SK-N-SH (cell line): ENCODE data around the gene CGN. TPM values are rescaled to one million over a fixed set of nuclear protein-coding genes. Genes with fewer than 3 reads are reported as not detected.
A peak's percentile ranks its signal among the peaks of the same experiment; 100 is the strongest.

Source experiments
- CTCF ChIA-PET: fragments of 300-600, 350-600 bp; formaldehyde crosslinking; extraction: SDS; loops from one replicate; lab custom pipeline; 2021; lab: Yijun Ruan, JAX
- POLR2A ChIA-PET: fragments of 350-600 bp; sonication (Branson Sonifier 250); formaldehyde crosslinking; extraction: SDS; loops from one replicate; lab custom pipeline; 2020; ENCODE audit warnings: antibody characterized with exemption, inconsistent platforms; lab: Yijun Ruan, JAX
- DNase-seq: peaks from one replicate; pipeline ENCODE4 v3.0.0; 2012
- H2AFZ ChIP-seq: fragments of 200-600 bp; sonication (generic); 2 replicates; pipeline ENCODE4 v1.8.1; 2016; ENCODE audit warnings: antibody characterized with exemption, mild to moderate bottlenecking, low read depth
- H3F3A ChIP-seq: fragments of 200-600 bp; sonication (generic); replicated peaks from 2 replicates; pipeline ENCODE3; 2016; ENCODE audit warnings: antibody characterized with exemption, mild to moderate bottlenecking; ENCODE audit not compliant: insufficient read depth
- H3K27ac ChIP-seq, 2 experiments: fragments of 200-500 bp in 1 of 2; fragments of 200-600 bp in 1 of 2; sonication (Bioruptor generic) in 1 of 2; sonication (generic), shearing (Covaris generic) in 1 of 2; 2 replicates each; pipeline versions ENCODE4 v1.5.1 to v1.6.1; 2014 to 2016; ENCODE audit warnings: low read depth in 2 of 2, inconsistent platforms in 1 of 2, low read length in 1 of 2, mild to moderate bottlenecking in 1 of 2, mixed read lengths in 1 of 2
- H3K27me3 ChIP-seq: fragments of 200-600 bp; sonication (generic), shearing (Covaris generic); 2 replicates; pipeline ENCODE4 v1.6.1; 2016; ENCODE audit warnings: mixed run types; ENCODE audit not compliant: insufficient read depth
- H3K36me3 ChIP-seq, 2 experiments: fragments of 200-500 bp in 1 of 2; fragments of 200-600 bp in 1 of 2; sonication (Bioruptor generic) in 1 of 2; sonication (generic) in 1 of 2; replicated peaks in 1 of 2; 2 replicates each; pipeline versions ENCODE3 to v1.5.1; 2014 to 2016; ENCODE audit warnings: low read length in 1 of 2, mild to moderate bottlenecking in 1 of 2; ENCODE audit not compliant: insufficient read depth in 2 of 2, control insufficient read depth in 1 of 2
- H3K4me1 ChIP-seq, 2 experiments: fragments of 200-500 bp in 1 of 2; fragments of 200-600 bp in 1 of 2; sonication (Bioruptor generic) in 1 of 2; sonication (generic), shearing (Covaris generic) in 1 of 2; 2 replicates each; pipeline versions ENCODE4 v1.5.1 to v1.6.1; 2014 to 2016; ENCODE audit warnings: low read depth in 1 of 2, low read length in 1 of 2, mixed run types in 1 of 2; ENCODE audit not compliant: insufficient read depth in 2 of 2, control insufficient read depth in 1 of 2
- H3K4me2 ChIP-seq: fragments of 200-600 bp; sonication (generic), shearing (Covaris generic); 2 replicates; pipeline ENCODE4 v1.6.1; 2017; ENCODE audit warnings: mixed run types
- H3K4me3 ChIP-seq, 2 experiments: fragments of 200-500 bp in 1 of 2; fragments of 200-600 bp in 1 of 2; sonication (Bioruptor generic) in 1 of 2; sonication (generic), shearing (Covaris generic) in 1 of 2; 2 replicates each; pipeline versions ENCODE4 v1.5.1 to v1.8.1; 2014 to 2016; ENCODE audit warnings: low read depth in 2 of 2, inconsistent platforms in 1 of 2, low read length in 1 of 2, mild to moderate bottlenecking in 1 of 2, mixed read lengths in 1 of 2, moderate library complexity in 1 of 2
- H3K79me2 ChIP-seq: fragments of 200-600 bp; sonication (generic); 2 replicates; pipeline ENCODE4 v1.8.1; 2017; ENCODE audit warnings: mild to moderate bottlenecking; ENCODE audit not compliant: insufficient read depth
- H3K9ac ChIP-seq: fragments of 200-600 bp; sonication (generic); 2 replicates; pipeline ENCODE4 v1.6.1; 2017; ENCODE audit warnings: mixed run types
- H3K9me2 ChIP-seq: fragments of 200-600 bp; sonication (generic); 2 replicates; pipeline ENCODE4 v1.6.1; 2017; ENCODE audit warnings: mixed run types
- H3K9me3 ChIP-seq: fragments of 200-600 bp; sonication (generic); 2 replicates; pipeline ENCODE4 v1.6.1; 2017; ENCODE audit warnings: mixed run types, mild to moderate bottlenecking, moderate library complexity
- H4K20me1 ChIP-seq: fragments of 200-600 bp; sonication (generic); 2 replicates; pipeline ENCODE4 v1.6.1; 2017; ENCODE audit warnings: mild to moderate bottlenecking, mixed run types; ENCODE audit not compliant: insufficient read depth
- ELF1 ChIP-seq: IDR thresholded peaks from 2 replicates; pipeline ENCODE4 v1.4.0; 2012
- EZH2phosphoT487 ChIP-seq: fragments of 200-600 bp; sonication (generic); IDR thresholded peaks from 2 replicates; pipeline ENCODE4 v1.6.1; 2017; ENCODE audit warnings: low read depth, mixed run types, mild to moderate bottlenecking, antibody characterized with exemption, moderate library complexity, borderline replicate concordance
- FOSL2 ChIP-seq: IDR thresholded peaks from 2 replicates; pipeline ENCODE4 v1.4.0; 2012; ENCODE audit warnings: low read depth, mild to moderate bottlenecking, moderate library complexity, borderline replicate concordance
- FOXJ3 ChIP-seq: sonication (generic); formaldehyde crosslinking; IDR thresholded peaks from 2 replicates; pipeline ENCODE4 v1.5.1; 2020; ENCODE audit warnings: mild to moderate bottlenecking, missing genetic modification reagents
- FOXM1 ChIP-seq: IDR thresholded peaks from 2 replicates; pipeline ENCODE4 v1.4.0; 2012; ENCODE audit warnings: low read depth, mild to moderate bottlenecking
- GABPA ChIP-seq: IDR thresholded peaks from 2 replicates; pipeline ENCODE4 v1.4.0; 2012; ENCODE audit warnings: low read depth, mild to moderate bottlenecking
- GATA2 ChIP-seq: sonication (generic); formaldehyde crosslinking; IDR thresholded peaks from 2 replicates; pipeline ENCODE4 v1.5.0; 2020; ENCODE audit warnings: mild to moderate bottlenecking, missing genetic modification reagents
- MAX ChIP-seq: IDR thresholded peaks from 2 replicates; pipeline ENCODE4 v1.4.0; 2012; ENCODE audit warnings: low read depth
- MXI1 ChIP-seq: IDR thresholded peaks from 2 replicates; pipeline ENCODE4 v1.6.1; 2012; ENCODE audit warnings: mild to moderate bottlenecking, low read depth, low read length, improper control_type of control experiment
- NRF1 ChIP-seq: IDR thresholded peaks from 2 replicates; pipeline ENCODE4 v1.6.1; 2012; ENCODE audit warnings: low read depth, mild to moderate bottlenecking, low read length
- POLR2AphosphoS5 ChIP-seq: IDR thresholded peaks from 2 replicates; pipeline ENCODE4 v1.6.1; 2012; ENCODE audit warnings: low read depth, low read length
- RCOR1 ChIP-seq: fragments of 150-350 bp; IDR thresholded peaks from 2 replicates; pipeline ENCODE4 v1.6.1; 2017; ENCODE audit warnings: antibody characterized with exemption, low read length
- RXRA ChIP-seq: IDR thresholded peaks from 2 replicates; pipeline ENCODE4 v1.4.0; 2012; ENCODE audit warnings: low read depth, mild to moderate bottlenecking, borderline replicate concordance
- SMC3 ChIP-seq: IDR thresholded peaks from 2 replicates; pipeline ENCODE4 v1.6.1; 2012; ENCODE audit warnings: low read depth, low read length, improper control_type of control experiment
- TCF12 ChIP-seq: IDR thresholded peaks from 2 replicates; pipeline ENCODE4 v1.4.0; 2012
- TEAD4 ChIP-seq: IDR thresholded peaks from 2 replicates; pipeline ENCODE4 v1.4.0; 2012; ENCODE audit warnings: mild to moderate bottlenecking, borderline replicate concordance; ENCODE audit not compliant: insufficient read depth
- USF1 ChIP-seq: IDR thresholded peaks from 2 replicates; pipeline ENCODE4 v1.4.0; 2012; ENCODE audit warnings: low read depth, borderline replicate concordance
- WGBS: methylation state at CpG from one replicate; pipeline ENCODE4 v1.1.6; 2017; ENCODE audit warnings: low lambda C conversion rate; 5-methylcytosine and 5-hydroxymethylcytosine counted together
- polyA plus RNA-seq, 3 experiments: library from polyadenylated mRNA; depleted of rRNA; stranded (reverse); fragments of >200 nt; gene quantifications; 2 replicates each; pipeline ENCODE4 v1.2.3, GENCODE V29; 2012
- TF ChIP-seq, protein P1 (sequence below): fragments of 150-350 bp; IDR thresholded peaks from 2 replicates; pipeline ENCODE4 v1.6.1; 2016; ENCODE audit warnings: mild to moderate bottlenecking, low read depth, low read length

CGN gene
- polyA plus RNA-seq, 1 of the 3 experiments (the other 2 are of a cell fraction) = 0.36 TPM

GRCh38 chr1:151549199-151549598 is 38.0 kb downstream of the CGN start (continued):
- no peak for TF ChIP-seq TEAD4
- TF ChIP-seq, all 33 proteins: peak for 0

DNA sequence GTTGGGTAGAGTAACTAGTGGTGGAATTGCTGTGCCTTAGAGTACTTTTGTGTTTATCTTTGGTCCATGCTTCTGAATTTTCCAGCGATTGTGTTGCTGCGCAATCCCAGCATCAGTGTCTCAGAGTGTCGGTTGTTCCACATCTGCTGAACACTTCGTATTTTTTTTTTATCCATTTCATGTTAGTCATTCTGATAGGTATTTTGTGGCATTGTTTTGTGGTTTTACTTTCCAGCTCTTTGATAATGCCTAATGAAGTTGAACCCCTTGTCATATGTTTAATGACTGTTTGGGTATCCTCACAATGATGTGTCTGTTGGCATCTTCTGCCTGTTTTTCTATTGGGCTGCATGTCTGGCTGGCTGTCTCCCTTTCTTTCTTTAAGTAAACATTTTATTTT is 42.5 kb downstream of the CGN start:
- ChIA-PET CTCF (no interaction called here), POLR2A (no interaction called here)
- no peak for DNase-seq
- Histone ChIP-seq H3K9me2 (no peaks in the 10 kb centered on the region), H3K4me1 (peaks cover 0 to 9% of the 10 kb centered on the region in 2 experiments; a peak in 3 of 4 replicates), H3K79me2 (peaks cover 91% of the 10 kb centered on the region), H2AFZ (no peak overlapping the region), H3F3A (peaks cover 10% of the 10 kb centered on the region), H3K9me3 (no peaks in the 10 kb centered on the region)
- TF ChIP-seq FOSL2 (0 out of 2 replicates have a peak, but pooled peaks have one; percentile 23), USF1 (no peak), TCF12 (peak; percentile 71)
- TF ChIP-seq, all 33 proteins: peak for 2
- WGBS = 70% methylated on average over 4 of the region's 4 CpGs
- Histone ChIP-seq H3K4me3 (no peak overlapping the region), H3K27ac (no peak overlapping the region), H3K9ac (no peak overlapping the region), H3K27me3 (no peaks in the 10 kb centered on the region), H3K36me3 (no peaks in the 10 kb centered on the region), H3K4me2 (no peak overlapping the region), H4K20me1 (peaks cover 15% of the 10 kb centered on the region)

DNA sequence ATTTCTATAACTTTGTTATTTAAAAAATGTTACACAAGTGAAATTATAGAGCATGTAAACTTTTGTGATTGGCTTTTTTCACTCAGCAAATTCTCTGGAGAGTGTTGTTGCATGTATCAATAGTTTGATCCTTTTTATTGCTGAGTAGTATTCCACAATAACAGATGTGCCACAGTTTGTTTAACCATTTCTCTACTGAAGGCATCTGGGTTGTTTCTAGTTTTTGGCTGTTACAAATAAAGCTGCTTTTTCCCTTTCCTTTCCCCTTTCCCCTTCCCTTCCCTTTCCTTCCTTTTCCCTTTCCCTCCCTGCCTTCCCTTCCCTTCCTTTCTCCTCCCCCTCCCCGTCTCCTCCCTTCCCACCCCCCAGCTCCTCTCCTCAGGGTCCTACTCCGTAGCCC is 44.9 kb downstream of the CGN start:
- no peak for DNase-seq
- Histone ChIP-seq H3K9me2 (no peaks in the 10 kb centered on the region), H4K20me1 (peaks cover 5% of the 10 kb centered on the region; the same call in 1 of the 2 replicates), H3K27me3 (no peaks in the 10 kb centered on the region), H3K4me3 (no peak overlapping the region), H3K79me2 (peaks cover 88% of the 10 kb centered on the region), H3F3A (peaks cover 4% of the 10 kb centered on the region), H3K9me3 (no peaks in the 10 kb centered on the region), H3K4me1 (no peaks in the 10 kb centered on the region), H3K9ac (no peak overlapping the region), H3K36me3 (no peaks in the 10 kb centered on the region), H3K4me2 (no peak overlapping the region), H2AFZ (no peak overlapping the region), H3K27ac (no peak overlapping the region)
- POLR2A ChIA-PET = no interaction called here
- no peak for TF ChIP-seq EZH2phosphoT487
- TF ChIP-seq USF1 = no peak
- TF ChIP-seq MXI1 = no peak
- no peak for TF ChIP-seq RXRA
- no peak for TF ChIP-seq GABPA
- no peak for TF ChIP-seq TEAD4
- TF ChIP-seq MAX = no peak
- no peak for TF ChIP-seq POLR2AphosphoS5
- no peak for TF ChIP-seq RCOR1
- TF ChIP-seq SMC3 = no peak
- TF ChIP-seq TCF12 = no peak
- no peak for TF ChIP-seq ELF1
- TF ChIP-seq FOXM1 = no peak
- no peak for TF ChIP-seq GATA2 (CRISPR knock-in tag)
- TF ChIP-seq, protein P1, sequence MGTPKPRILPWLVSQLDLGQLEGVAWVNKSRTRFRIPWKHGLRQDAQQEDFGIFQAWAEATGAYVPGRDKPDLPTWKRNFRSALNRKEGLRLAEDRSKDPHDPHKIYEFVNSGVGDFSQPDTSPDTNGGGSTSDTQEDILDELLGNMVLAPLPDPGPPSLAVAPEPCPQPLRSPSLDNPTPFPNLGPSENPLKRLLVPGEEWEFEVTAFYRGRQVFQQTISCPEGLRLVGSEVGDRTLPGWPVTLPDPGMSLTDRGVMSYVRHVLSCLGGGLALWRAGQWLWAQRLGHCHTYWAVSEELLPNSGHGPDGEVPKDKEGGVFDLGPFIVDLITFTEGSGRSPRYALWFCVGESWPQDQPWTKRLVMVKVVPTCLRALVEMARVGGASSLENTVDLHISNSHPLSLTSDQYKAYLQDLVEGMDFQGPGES = no peak
- TF ChIP-seq NRF1 = no peak
- no peak for TF ChIP-seq FOXJ3 (CRISPR knock-in tag)
- 98% methylated on average over 2 of the region's 2 CpGs for WGBS
- CTCF ChIA-PET = interaction anchor here (0.9 to 1.4 kb wide), 2 partner anchors 37 to 280 kb away, joined by 3 read pairs; no protein-coding TSS in a partner anchor
